GM19455 (cell line): Measurements from ENCODE around the gene MT1E.
A peak's percentile ranks its signal among the peaks of the same experiment; 100 is the strongest.
"Not testable (repeated sequence)": the region's sequence is repeated elsewhere in the genome, so short reads cannot be mapped to it uniquely, and the experiment has no call there.

Experiments
- ATAC-seq: cut with Tn5 transposase; IDR thresholded peaks from one replicate; pipeline ENCODE4 v1.9.1; 2021; ENCODE audit not compliant: unreplicated experiment

Gene MT1E

GRCh38 chr16:56606476-56607108 is 19.0 kb upstream of the MT1E start:
- ATAC-seq: no peak

- ATAC-seq: no peak
Measured at GRCh38 chr16:56607109-56607618, 18.4 kb upstream of the MT1E start.

GRCh38 chr16:56607675-56608042 is 17.9 kb upstream of the MT1E start:
- no peak for ATAC-seq

- peak; percentile 91 for ATAC-seq
Measured at GRCh38 chr16:56608043-56608875, 17.3 kb upstream of the MT1E start, which contains the start of gene MT2A. Gene MT2A (plus strand): TSS chr16:56608584. CDS start chr16:56608656, 72 bp downstream.

- ATAC-seq: no peak
Measured at GRCh38 chr16:56608876-56609462, 16.6 kb upstream of the MT1E start.

- peak; percentile 39 for ATAC-seq
Measured at GRCh38 chr16:56609463-56609921, 16.1 kb upstream of the MT1E start.

GRCh38 chr16:56610017-56610608 is 15.5 kb upstream of the MT1E start:
- no peak for ATAC-seq

GRCh38 chr16:56610609-56611111 is 14.9 kb upstream of the MT1E start:
- no peak for ATAC-seq

- ATAC-seq: no peak
Measured at GRCh38 chr16:56611281-56611833, 14.2 kb upstream of the MT1E start.

GRCh38 chr16:56613706-56614105 is 11.9 kb upstream of the MT1E start:
- ATAC-seq: no peak

- ATAC-seq: no peak
Measured at GRCh38 chr16:56614549-56614991, 11.0 kb upstream of the MT1E start.

- ATAC-seq: no peak
Measured at GRCh38 chr16:56615353-56615752, 10.2 kb upstream of the MT1E start.

GRCh38 chr16:56616608-56617211 is 8.9 kb upstream of the MT1E start:
- no peak for ATAC-seq

- ATAC-seq: no peak
Measured at GRCh38 chr16:56617212-56618085, 8.1 kb upstream of the MT1E start.

- no peak for ATAC-seq
Measured at GRCh38 chr16:56618138-56618537, 7.4 kb upstream of the MT1E start.

- ATAC-seq: no peak
Measured at GRCh38 chr16:56620339-56620897, 5.2 kb upstream of the MT1E start.

GRCh38 chr16:56621665-56622445 is 3.7 kb upstream of the MT1E start:
- not testable (repeated sequence) for ATAC-seq

- ATAC-seq: not testable (repeated sequence)
Measured at GRCh38 chr16:56623184-56623583, 2.4 kb upstream of the MT1E start.
